Measurements from ENCODE around the gene ELF1. TPM values are rescaled to one million over a fixed set of nuclear protein-coding genes. Genes with fewer than 3 reads are reported as not detected.

ELF1 gene
- polyA plus RNA-seq (2013, experiment 1 of 2): 50.1 TPM
- polyA plus RNA-seq (2013, experiment 2 of 2): 49.3 TPM

DNA sequence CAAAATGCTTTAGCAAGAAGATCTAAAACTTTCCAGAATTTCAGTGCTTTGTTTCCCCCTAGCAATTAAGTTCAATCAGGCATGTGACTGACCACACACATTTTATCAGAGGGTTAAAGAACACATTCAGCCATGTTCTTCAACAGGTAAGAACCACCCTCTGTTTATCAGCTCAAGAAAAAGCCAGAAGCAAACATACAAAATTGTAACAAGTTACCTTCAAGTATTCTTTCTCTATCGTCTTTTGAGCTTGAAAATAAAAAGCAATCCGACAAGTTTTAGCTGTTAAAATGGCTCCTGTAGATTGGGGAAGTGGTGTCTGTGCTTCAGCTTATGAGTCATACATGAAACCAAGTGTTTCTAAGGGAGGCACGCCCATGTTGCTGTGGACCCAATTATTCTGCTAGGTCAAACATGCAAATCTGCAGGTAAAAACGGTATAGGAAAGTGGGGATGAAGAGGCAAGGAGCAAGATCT lies at the start of gene ELF1:
Gene ELF1, minus strand, starts transcription at position 306 of the 477 bp plus-strand sequence. CDS start 37,262 bp downstream, outside the sequence.
- no peak within 1 kb of the TSS for H4K91ac ChIP-seq (ENCODE audit: low read length)
- peak within 1 kb of the TSS; percentile 0 for H2BK5ac ChIP-seq (ENCODE audit: low read depth, low read length, poor library complexity, severe bottlenecking)
- H3K4me3 ChIP-seq (ENCODE audit: insufficient read depth in 1 of 2, low read depth in 1 of 2, low read length in 2 of 2): peak within 1 kb of the TSS in 1 of 2 experiments; percentile 64
- H3K14ac ChIP-seq (ENCODE audit: low read length in 2 of 2): no peak within 1 kb of the TSS
- no peak within 1 kb of the TSS for H2AFZ ChIP-seq (ENCODE audit: low read depth, low read length)
- no peak within 1 kb of the TSS for H2BK15ac ChIP-seq (ENCODE audit: low read depth, poor library complexity, severe bottlenecking)
- no peak within 1 kb of the TSS for H2BK120ac ChIP-seq (ENCODE audit: low read depth, low read length)
- H4K8ac ChIP-seq (ENCODE audit: low read length): no peak within 1 kb of the TSS
- H3K79me1 ChIP-seq (replicated peaks; ENCODE audit: low read length, poor library complexity, severe bottlenecking): peaks cover 3% of the 10 kb centered on the region
- no peak within 1 kb of the TSS for H2AK5ac ChIP-seq (ENCODE audit: low read length, severe bottlenecking)
- peak within 1 kb of the TSS; percentile 82 for H3K9ac ChIP-seq (ENCODE audit: low read length)
- peaks cover 0 to 3% of the 10 kb centered on the region in 2 experiments for H3K36me3 ChIP-seq (ENCODE audit: control insufficient read depth in 1 of 2, insufficient read depth in 2 of 2, low read depth in 1 of 2, low read length in 2 of 2)
- H3K4ac ChIP-seq (ENCODE audit: low read depth in 1 of 2, low read length in 2 of 2): no peak within 1 kb of the TSS
- peak; percentile 74 for DNase-seq
- no peak within 1 kb of the TSS for H3K18ac ChIP-seq (ENCODE audit: low read depth in 1 of 2, low read length in 2 of 2)
- peak within 1 kb of the TSS; percentile 74 for H3K27ac ChIP-seq (ENCODE audit: low read length, poor library complexity, severe bottlenecking)
- H3K23ac ChIP-seq (ENCODE audit: low read length in 2 of 2): no peak within 1 kb of the TSS
- H3K27me3 ChIP-seq (ENCODE audit: control insufficient read depth in 1 of 2, insufficient read depth in 1 of 2, low read length in 2 of 2): no peaks in the 10 kb centered on the region
- peaks cover 2% of the 10 kb centered on the region for H3K4me1 ChIP-seq (ENCODE audit: control insufficient read depth, insufficient read depth, low read depth, low read length)
- no peaks in the 10 kb centered on the region for H3K9me3 ChIP-seq (ENCODE audit: control insufficient read depth, low read length)
- H2BK12ac ChIP-seq (ENCODE audit: low read length in 2 of 2): no peak within 1 kb of the TSS
- peak within 1 kb of the TSS; percentile 58 for H3K4me2 ChIP-seq (ENCODE audit: low read length, poor library complexity, severe bottlenecking)
- 31% methylated on average over 3 of the region's 4 CpGs for WGBS

DNA sequence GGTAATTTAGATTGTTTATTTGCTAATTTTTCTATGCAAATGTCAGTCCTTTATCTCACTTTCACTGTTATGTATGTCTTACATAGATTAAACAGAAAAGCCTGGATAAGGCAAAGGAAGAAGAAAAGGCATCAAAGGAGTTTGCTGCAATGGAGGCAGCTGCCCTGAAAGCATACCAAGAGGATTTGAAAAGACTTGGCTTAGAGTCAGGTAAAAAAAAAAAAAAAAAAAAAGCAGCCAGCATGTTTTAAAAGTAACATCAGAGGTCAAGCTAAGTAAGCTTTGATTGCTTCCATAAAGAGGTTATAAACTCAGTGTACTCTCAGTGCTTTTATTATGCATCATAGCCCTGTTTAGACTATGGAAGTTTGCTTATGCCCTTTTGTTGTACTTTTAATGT lies 46.0 kb upstream of the ELF1 start:
- no peak overlapping the region for H3K23ac ChIP-seq (ENCODE audit: low read length in 2 of 2)
- DNase-seq: peak; percentile 52
- H4K8ac ChIP-seq (ENCODE audit: low read length): no peak overlapping the region
- H4K91ac ChIP-seq (ENCODE audit: low read length): no peak overlapping the region
- no peak overlapping the region for H2BK120ac ChIP-seq (ENCODE audit: low read depth, low read length)
- peaks cover 7% of the 10 kb centered on the region for H3K79me1 ChIP-seq (replicated peaks; ENCODE audit: low read length, poor library complexity, severe bottlenecking)
- no peak overlapping the region for H2BK15ac ChIP-seq (ENCODE audit: low read depth, poor library complexity, severe bottlenecking)
- H3K4me2 ChIP-seq (ENCODE audit: low read length, poor library complexity, severe bottlenecking): no peak overlapping the region
- no peak overlapping the region for H2AFZ ChIP-seq (ENCODE audit: low read depth, low read length)
- H2BK5ac ChIP-seq (ENCODE audit: low read depth, low read length, poor library complexity, severe bottlenecking): no peak overlapping the region
- peaks cover 15 to 57% of the 10 kb centered on the region in 2 experiments for H3K36me3 ChIP-seq (ENCODE audit: control insufficient read depth in 1 of 2, insufficient read depth in 2 of 2, low read depth in 1 of 2, low read length in 2 of 2)
- no peak overlapping the region for H2BK12ac ChIP-seq (ENCODE audit: low read length in 2 of 2)
- no peaks in the 10 kb centered on the region for H3K27me3 ChIP-seq (ENCODE audit: control insufficient read depth in 1 of 2, insufficient read depth in 1 of 2, low read length in 2 of 2)
- no peak overlapping the region for H3K14ac ChIP-seq (ENCODE audit: low read length in 2 of 2)
- no peak overlapping the region for H3K27ac ChIP-seq (ENCODE audit: low read length, poor library complexity, severe bottlenecking)
- peak overlapping the region in 1 of 2 experiments; percentile 85 for H3K4me3 ChIP-seq (ENCODE audit: insufficient read depth in 1 of 2, low read depth in 1 of 2, low read length in 2 of 2)
- no peaks in the 10 kb centered on the region for H3K4me1 ChIP-seq (ENCODE audit: control insufficient read depth, insufficient read depth, low read depth, low read length)
- no peak overlapping the region for H3K4ac ChIP-seq (ENCODE audit: low read depth in 1 of 2, low read length in 2 of 2)
- no peak overlapping the region for H3K18ac ChIP-seq (ENCODE audit: low read depth in 1 of 2, low read length in 2 of 2)
- no peaks in the 10 kb centered on the region for H3K9me3 ChIP-seq (ENCODE audit: control insufficient read depth, low read length)
- H2AK5ac ChIP-seq (ENCODE audit: low read length, severe bottlenecking): no peak overlapping the region
- H3K9ac ChIP-seq (ENCODE audit: low read length): peak overlapping the region; percentile 99

DNA sequence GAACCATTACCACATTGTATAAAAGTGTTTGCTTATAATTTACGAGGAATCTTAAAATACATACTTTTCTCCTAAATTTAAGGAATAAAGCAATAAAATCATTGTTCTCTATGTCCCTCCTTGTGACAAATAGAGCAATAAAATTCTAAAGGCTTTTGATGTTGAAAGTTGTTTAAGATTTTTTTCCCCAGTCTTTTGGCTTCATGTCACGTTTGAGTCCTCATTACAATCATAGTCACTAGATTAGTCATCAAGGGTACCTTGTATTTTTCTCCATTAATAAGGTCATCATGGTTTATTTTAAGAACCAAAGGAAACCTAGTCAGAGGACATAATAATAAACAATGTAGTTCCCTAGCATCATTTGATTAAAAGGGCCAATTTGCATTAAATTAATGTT lies 45.4 kb upstream of the ELF1 start:
- Histone ChIP-seq H4K91ac (ENCODE audit: low read length) (no peak overlapping the region), H3K4ac (ENCODE audit: low read depth in 1 of 2, low read length in 2 of 2) (no peak overlapping the region), H3K27me3 (ENCODE audit: control insufficient read depth in 1 of 2, insufficient read depth in 1 of 2, low read length in 2 of 2) (no peaks in the 10 kb centered on the region), H2AK5ac (ENCODE audit: low read length, severe bottlenecking) (no peak overlapping the region), H4K8ac (ENCODE audit: low read length) (no peak overlapping the region), H3K36me3 (ENCODE audit: control insufficient read depth in 1 of 2, insufficient read depth in 2 of 2, low read depth in 1 of 2, low read length in 2 of 2) (peaks cover 13 to 52% of the 10 kb centered on the region in 2 experiments), H3K23ac (ENCODE audit: low read length in 2 of 2) (no peak overlapping the region), H3K9ac (ENCODE audit: low read length) (peak overlapping the region; percentile 99), H2BK120ac (ENCODE audit: low read depth, low read length) (no peak overlapping the region), H2BK15ac (ENCODE audit: low read depth, poor library complexity, severe bottlenecking) (no peak overlapping the region), H3K4me1 (ENCODE audit: control insufficient read depth, insufficient read depth, low read depth, low read length) (no peaks in the 10 kb centered on the region), H3K18ac (ENCODE audit: low read depth in 1 of 2, low read length in 2 of 2) (no peak overlapping the region), H2BK5ac (ENCODE audit: low read depth, low read length, poor library complexity, severe bottlenecking) (no peak overlapping the region), H3K4me3 (ENCODE audit: insufficient read depth in 1 of 2, low read depth in 1 of 2, low read length in 2 of 2) (peak overlapping the region in 1 of 2 experiments; percentile 85), H3K79me1 (replicated peaks; ENCODE audit: low read length, poor library complexity, severe bottlenecking) (peaks cover 6% of the 10 kb centered on the region), H3K9me3 (ENCODE audit: control insufficient read depth, low read length) (no peaks in the 10 kb centered on the region), H2AFZ (ENCODE audit: low read depth, low read length) (no peak overlapping the region), H3K4me2 (ENCODE audit: low read length, poor library complexity, severe bottlenecking) (no peak overlapping the region), H3K14ac (ENCODE audit: low read length in 2 of 2) (no peak overlapping the region), H3K27ac (ENCODE audit: low read length, poor library complexity, severe bottlenecking) (no peak overlapping the region), H2BK12ac (ENCODE audit: low read length in 2 of 2) (no peak overlapping the region)
- WGBS: no CpG with 5 or more reads among the region's 2 CpGs
- peak; percentile 64 for DNase-seq

DNA sequence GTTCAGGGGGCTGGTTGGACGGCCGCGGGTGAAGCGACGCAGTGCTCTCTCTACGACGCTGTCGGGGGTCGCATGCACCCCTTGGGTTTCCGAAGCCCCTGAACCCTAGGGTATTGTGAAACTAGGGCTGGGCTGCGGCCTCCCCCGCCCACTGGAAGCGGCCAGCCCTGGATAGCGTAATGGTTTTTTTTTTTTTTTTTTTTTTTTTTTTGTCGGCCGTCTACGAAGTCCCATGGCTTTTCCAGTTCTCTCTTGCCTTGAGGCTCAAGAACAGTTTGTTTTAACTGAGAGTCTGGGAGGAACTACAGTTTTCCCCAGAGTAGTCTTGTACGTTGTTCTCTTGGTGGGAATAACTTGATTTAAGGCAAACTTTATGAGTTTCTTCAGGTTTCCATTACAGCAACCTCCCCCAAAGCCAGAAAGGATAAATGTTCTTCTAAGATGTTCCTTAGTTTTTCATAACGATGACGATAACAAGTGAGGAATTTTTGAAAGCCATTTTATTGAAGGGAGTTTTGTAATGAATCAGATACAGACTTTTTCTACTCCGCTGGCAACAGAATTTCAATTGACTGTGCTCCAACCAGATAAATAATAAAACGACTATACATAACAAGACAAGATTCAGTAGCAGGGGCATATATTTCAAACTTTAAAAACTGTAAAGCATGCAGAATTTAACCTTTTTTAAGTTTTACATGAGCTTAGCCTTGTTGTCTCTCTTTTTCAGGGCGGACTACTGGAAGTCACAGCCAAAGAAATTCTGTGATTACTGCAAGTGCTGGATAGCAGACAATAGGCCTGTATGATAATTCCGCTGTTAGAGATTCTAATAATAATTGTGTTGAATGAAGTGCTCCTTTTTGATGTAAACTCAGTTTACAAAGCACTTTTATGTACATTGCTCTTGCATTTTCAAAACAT lies 43.1 kb upstream of the ELF1 start:
- H3K4me1 ChIP-seq (ENCODE audit: control insufficient read depth, insufficient read depth, low read depth, low read length): peaks cover 8% of the 10 kb centered on the region
- H3K9ac ChIP-seq (ENCODE audit: low read length): peak overlapping the region; percentile 99
- peak overlapping the region; percentile 64 for H2BK120ac ChIP-seq (ENCODE audit: low read depth, low read length)
- H3K27ac ChIP-seq (ENCODE audit: low read length, poor library complexity, severe bottlenecking): peak overlapping the region; percentile 100
- peak overlapping the region in 1 of 2 experiments; percentile 79 for H3K4ac ChIP-seq (ENCODE audit: low read depth in 1 of 2, low read length in 2 of 2)
- no peaks in the 10 kb centered on the region for H3K9me3 ChIP-seq (ENCODE audit: control insufficient read depth, low read length)
- peaks cover 4 to 35% of the 10 kb centered on the region in 2 experiments for H3K36me3 ChIP-seq (ENCODE audit: control insufficient read depth in 1 of 2, insufficient read depth in 2 of 2, low read depth in 1 of 2, low read length in 2 of 2)
- no peaks in the 10 kb centered on the region for H3K27me3 ChIP-seq (ENCODE audit: control insufficient read depth in 1 of 2, insufficient read depth in 1 of 2, low read length in 2 of 2)
- peak overlapping the region; percentile 96 for H2BK5ac ChIP-seq (ENCODE audit: low read depth, low read length, poor library complexity, severe bottlenecking)
- H3K23ac ChIP-seq (ENCODE audit: low read length in 2 of 2): no peak overlapping the region
- H2AK5ac ChIP-seq (ENCODE audit: low read length, severe bottlenecking): no peak overlapping the region
- 8% methylated on average over 18 of the region's 24 CpGs for WGBS
- peak; percentile 92 for DNase-seq
- no peak overlapping the region for H3K14ac ChIP-seq (ENCODE audit: low read length in 2 of 2)
- peak overlapping the region; percentile 85 to 91 for H3K4me3 ChIP-seq (ENCODE audit: insufficient read depth in 1 of 2, low read depth in 1 of 2, low read length in 2 of 2)
- peak overlapping the region; percentile 87 to 98 for H3K18ac ChIP-seq (ENCODE audit: low read depth in 1 of 2, low read length in 2 of 2)
- H4K91ac ChIP-seq (ENCODE audit: low read length): peak overlapping the region; percentile 25
- H3K79me1 ChIP-seq (replicated peaks; ENCODE audit: low read length, poor library complexity, severe bottlenecking): peaks cover 5% of the 10 kb centered on the region
- peak overlapping the region; percentile 52 for H4K8ac ChIP-seq (ENCODE audit: low read length)
- H3K4me2 ChIP-seq (ENCODE audit: low read length, poor library complexity, severe bottlenecking): peak overlapping the region; percentile 74
- H2AFZ ChIP-seq (ENCODE audit: low read depth, low read length): peak overlapping the region; percentile 33
- peak overlapping the region in 1 of 2 experiments; percentile 69 for H2BK12ac ChIP-seq (ENCODE audit: low read length in 2 of 2)
- peak overlapping the region; percentile 67 for H2BK15ac ChIP-seq (ENCODE audit: low read depth, poor library complexity, severe bottlenecking)
